Measurements from ENCODE around the gene PHLDB1. TPM values are rescaled to one million over a fixed set of nuclear protein-coding genes. Genes with fewer than 3 reads are reported as not detected.
"Not testable (repeated sequence)": the region's sequence is repeated elsewhere in the genome, so short reads cannot be mapped to it uniquely, and the experiment has no call there.

The PHLDB1 gene
- total RNA-seq, 1 experiment from 2014 or later, result 48.7 TPM

DNA sequence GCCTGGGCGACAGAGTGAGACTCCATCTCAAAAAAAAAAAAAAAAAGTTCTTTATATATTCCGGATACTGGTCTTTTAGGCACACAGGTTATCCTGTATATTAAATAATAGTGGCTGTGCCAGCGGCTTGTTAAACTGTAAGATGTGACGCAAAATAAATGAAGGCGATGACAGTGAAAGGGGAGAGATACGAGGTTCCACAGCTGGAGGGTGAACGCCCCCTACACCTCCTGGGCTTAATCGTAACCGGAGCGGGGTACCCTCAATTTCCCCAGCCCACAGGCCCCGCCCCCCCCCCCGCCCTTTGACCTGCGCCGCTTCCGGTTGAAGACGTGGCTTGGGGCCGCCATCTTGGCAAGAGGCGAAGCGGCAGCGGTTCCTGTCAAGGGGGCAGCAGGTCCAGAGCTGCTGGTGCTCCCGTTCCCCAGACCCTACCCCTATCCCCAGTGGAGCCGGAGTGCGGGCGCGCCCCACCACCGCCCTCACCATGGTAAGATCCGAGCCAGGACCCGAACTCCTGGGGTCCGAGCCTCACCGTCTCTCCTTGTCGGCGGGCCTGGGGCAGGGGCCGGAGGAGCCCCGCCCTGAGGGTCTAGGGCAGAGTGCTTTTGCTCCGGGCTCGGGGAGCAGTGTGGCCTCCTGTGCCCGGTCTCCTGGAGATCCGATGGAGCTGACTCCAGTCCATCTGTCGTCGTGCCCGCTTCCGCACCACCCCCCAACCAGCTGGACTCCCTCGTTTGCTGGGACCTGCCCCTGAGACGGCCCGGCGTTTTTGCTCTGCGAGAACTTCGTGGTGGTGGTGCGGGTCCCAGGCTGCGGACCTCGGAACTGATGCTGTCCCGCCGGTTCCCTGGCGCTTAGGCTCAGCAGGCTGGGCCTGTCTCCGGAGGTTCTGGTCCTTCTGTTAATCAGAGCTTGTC lies 35.1 kb upstream of the PHLDB1 start, which contains the start of gene ARCN1:
TSS of gene ARCN1 (plus strand) at position 349 of the 920 bp plus-strand sequence. CDS start at position 488, 139 bp downstream.
- DNase-seq (ENCODE audit: low spot score), result peak; percentile 89
- Histone ChIP-seq H3K9me3 (ENCODE audit: low read depth, low read length, poor library complexity, severe bottlenecking) (no peaks in the 10 kb centered on the region), H3K4me1 (ENCODE audit: insufficient read depth, low read length, poor library complexity, severe bottlenecking) (peaks cover 28% of the 10 kb centered on the region), H3K27me3 (replicated peaks; ENCODE audit: insufficient read depth, low read depth, low read length, poor library complexity) (no peaks in the 10 kb centered on the region), H3K4me3 (ENCODE audit: low read depth, low read length, poor library complexity, severe bottlenecking) (peak within 1 kb of the TSS; percentile 100), H3K27ac (ENCODE audit: low read depth, low read length, poor library complexity, severe bottlenecking) (peak within 1 kb of the TSS; percentile 98), H3K36me3 (ENCODE audit: insufficient read depth, low read length, poor library complexity, severe bottlenecking) (no peaks in the 10 kb centered on the region)
- CTCF ChIA-PET, result no interaction called here
- no peak for TF ChIP-seq EZH2 (IDR thresholded peaks at IDR 0.05; ENCODE audit: borderline replicate concordance, low read depth, low read length, poor library complexity, severe bottlenecking)
- TF ChIP-seq, protein P1, sequence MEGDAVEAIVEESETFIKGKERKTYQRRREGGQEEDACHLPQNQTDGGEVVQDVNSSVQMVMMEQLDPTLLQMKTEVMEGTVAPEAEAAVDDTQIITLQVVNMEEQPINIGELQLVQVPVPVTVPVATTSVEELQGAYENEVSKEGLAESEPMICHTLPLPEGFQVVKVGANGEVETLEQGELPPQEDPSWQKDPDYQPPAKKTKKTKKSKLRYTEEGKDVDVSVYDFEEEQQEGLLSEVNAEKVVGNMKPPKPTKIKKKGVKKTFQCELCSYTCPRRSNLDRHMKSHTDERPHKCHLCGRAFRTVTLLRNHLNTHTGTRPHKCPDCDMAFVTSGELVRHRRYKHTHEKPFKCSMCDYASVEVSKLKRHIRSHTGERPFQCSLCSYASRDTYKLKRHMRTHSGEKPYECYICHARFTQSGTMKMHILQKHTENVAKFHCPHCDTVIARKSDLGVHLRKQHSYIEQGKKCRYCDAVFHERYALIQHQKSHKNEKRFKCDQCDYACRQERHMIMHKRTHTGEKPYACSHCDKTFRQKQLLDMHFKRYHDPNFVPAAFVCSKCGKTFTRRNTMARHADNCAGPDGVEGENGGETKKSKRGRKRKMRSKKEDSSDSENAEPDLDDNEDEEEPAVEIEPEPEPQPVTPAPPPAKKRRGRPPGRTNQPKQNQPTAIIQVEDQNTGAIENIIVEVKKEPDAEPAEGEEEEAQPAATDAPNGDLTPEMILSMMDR (conservative IDR thresholded peaks at IDR 0.05; ENCODE audit: low read depth, low read length), result no peak
- intact Hi-C loops (cut with micrococcal nuclease; ENCODE audit: unreplicated experiment), result no loop called here
- POLR2A ChIA-PET (ENCODE audit: low non-redundant PET), result interaction anchor here (0.7 kb wide), 1 partner anchor 45 kb away, joined by 10 read pairs; no protein-coding TSS in a partner anchor
- BruUV-seq (replicated peaks), result no TSS peak

DNA sequence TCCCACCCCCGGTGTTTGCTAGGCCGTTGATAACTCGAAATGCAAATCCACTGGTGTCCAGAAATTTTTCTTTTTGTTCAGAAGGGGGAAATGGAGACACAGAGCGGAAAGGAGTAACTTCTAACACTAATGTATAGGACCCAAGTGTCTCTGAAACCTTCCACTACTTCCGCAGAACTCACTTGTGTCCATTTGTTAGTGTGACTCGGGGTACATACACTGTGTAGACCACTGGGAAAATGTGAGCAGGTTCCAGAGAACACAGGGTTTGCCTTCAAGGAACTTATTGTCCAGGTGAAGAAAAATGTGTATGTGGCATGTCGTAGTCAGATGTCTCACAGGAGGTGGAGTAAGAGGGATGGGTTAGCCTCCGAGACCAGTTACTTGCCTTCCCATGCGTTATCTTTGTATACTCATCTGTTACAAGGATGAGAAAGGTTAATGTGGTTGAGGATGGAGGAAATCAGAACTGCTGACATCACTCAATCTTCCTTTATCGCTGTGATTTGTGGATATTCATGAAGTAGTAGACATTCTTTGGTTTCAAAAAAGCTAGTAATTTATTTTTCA lies 34.3 kb upstream of the PHLDB1 start:
- Histone ChIP-seq H3K4me3 (ENCODE audit: low read depth, low read length, poor library complexity, severe bottlenecking) (peak overlapping the region; percentile 100), H3K36me3 (ENCODE audit: insufficient read depth, low read length, poor library complexity, severe bottlenecking) (no peaks in the 10 kb centered on the region), H3K9me3 (ENCODE audit: low read depth, low read length, poor library complexity, severe bottlenecking) (no peaks in the 10 kb centered on the region), H3K4me1 (ENCODE audit: insufficient read depth, low read length, poor library complexity, severe bottlenecking) (peaks cover 28% of the 10 kb centered on the region), H3K27me3 (replicated peaks; ENCODE audit: insufficient read depth, low read depth, low read length, poor library complexity) (no peaks in the 10 kb centered on the region), H3K27ac (ENCODE audit: low read depth, low read length, poor library complexity, severe bottlenecking) (peak overlapping the region; percentile 98)
- intact Hi-C loops (cut with micrococcal nuclease; ENCODE audit: unreplicated experiment), result no loop called here
- peak; percentile 37 for DNase-seq (ENCODE audit: low spot score)
- CTCF ChIA-PET, result no interaction called here
- no peak for TF ChIP-seq EZH2 (IDR thresholded peaks at IDR 0.05; ENCODE audit: borderline replicate concordance, low read depth, low read length, poor library complexity, severe bottlenecking)
- TF ChIP-seq, protein P1 (conservative IDR thresholded peaks at IDR 0.05; ENCODE audit: low read depth, low read length), result no peak
- no TSS peak for BruUV-seq (replicated peaks)
- POLR2A ChIA-PET (ENCODE audit: low non-redundant PET), result no interaction called here

DNA sequence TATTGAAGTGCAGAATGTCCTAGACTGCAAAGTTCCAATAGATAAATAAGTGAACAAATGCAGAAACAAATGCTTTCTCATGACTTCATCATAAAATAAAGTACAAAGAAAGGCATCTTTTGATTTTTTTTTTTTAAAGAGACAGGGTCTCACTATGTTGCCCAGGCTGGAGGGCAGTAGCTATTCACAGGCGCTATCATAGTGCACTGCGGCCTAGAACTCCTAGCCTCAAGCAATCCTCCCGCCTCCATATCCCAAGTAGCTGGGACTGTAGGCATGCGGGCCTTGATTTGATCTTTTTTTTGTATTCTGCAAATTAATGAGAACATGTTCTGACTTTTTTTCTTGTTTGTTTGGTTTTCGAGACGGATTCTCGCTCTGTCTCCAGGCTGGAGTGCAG lies 32.8 kb upstream of the PHLDB1 start:
- Histone ChIP-seq H3K27me3 (replicated peaks; ENCODE audit: insufficient read depth, low read depth, low read length, poor library complexity) (no peaks in the 10 kb centered on the region), H3K36me3 (ENCODE audit: insufficient read depth, low read length, poor library complexity, severe bottlenecking) (no peaks in the 10 kb centered on the region), H3K27ac (ENCODE audit: low read depth, low read length, poor library complexity, severe bottlenecking) (no peak overlapping the region), H3K4me3 (ENCODE audit: low read depth, low read length, poor library complexity, severe bottlenecking) (no peak overlapping the region), H3K4me1 (ENCODE audit: insufficient read depth, low read length, poor library complexity, severe bottlenecking) (peaks cover 28% of the 10 kb centered on the region), H3K9me3 (ENCODE audit: low read depth, low read length, poor library complexity, severe bottlenecking) (no peaks in the 10 kb centered on the region)
- no peak for DNase-seq (ENCODE audit: low spot score)
- intact Hi-C loops (cut with micrococcal nuclease; ENCODE audit: unreplicated experiment), result no loop called here
- ChIA-PET CTCF (interaction anchor here (0.7 kb wide), 1 partner anchor 44 kb away, joined by 3 read pairs; no protein-coding TSS in a partner anchor), POLR2A (ENCODE audit: low non-redundant PET) (no interaction called here)
- TF ChIP-seq, protein P1 (conservative IDR thresholded peaks at IDR 0.05; ENCODE audit: low read depth, low read length), result no peak
- no peak for TF ChIP-seq EZH2 (IDR thresholded peaks at IDR 0.05; ENCODE audit: borderline replicate concordance, low read depth, low read length, poor library complexity, severe bottlenecking)
- no TSS peak for BruUV-seq (replicated peaks)

DNA sequence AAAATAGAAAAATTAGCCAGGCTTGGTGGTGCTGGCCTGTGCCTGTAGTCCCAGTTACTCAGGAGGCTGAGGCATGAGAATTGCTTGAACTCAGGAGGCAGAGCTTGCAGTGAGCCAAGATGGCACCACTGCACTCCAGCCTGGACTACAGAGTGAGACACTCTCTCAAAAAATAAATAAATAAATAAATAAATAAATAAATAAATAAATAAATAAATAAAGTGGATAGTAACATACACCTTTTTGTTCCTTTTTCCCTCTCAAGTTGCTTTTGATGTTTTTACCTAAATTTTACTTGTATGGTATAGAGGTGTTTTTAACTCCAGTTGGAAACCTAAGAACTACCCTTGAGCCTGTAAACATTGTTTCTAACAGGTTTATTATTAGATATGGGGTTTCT lies 29.4 kb upstream of the PHLDB1 start:
- POLR2A ChIA-PET (ENCODE audit: low non-redundant PET), result not testable (repeated sequence)

More for the DNA sequence above, 29.4 kb upstream of the PHLDB1 start:
- Histone ChIP-seq H3K36me3 (ENCODE audit: insufficient read depth, low read length, poor library complexity, severe bottlenecking) (peaks cover 21% of the 10 kb centered on the region), H3K4me1 (ENCODE audit: insufficient read depth, low read length, poor library complexity, severe bottlenecking) (peaks cover 23% of the 10 kb centered on the region)
- DNase-seq (ENCODE audit: low spot score); H3K9me3 ChIP-seq (ENCODE audit: low read depth, low read length, poor library complexity, severe bottlenecking); CTCF ChIA-PET; H3K27me3 ChIP-seq (replicated peaks; ENCODE audit: insufficient read depth, low read depth, low read length, poor library complexity); H3K27ac ChIP-seq (ENCODE audit: low read depth, low read length, poor library complexity, severe bottlenecking); intact Hi-C loops (cut with micrococcal nuclease; ENCODE audit: unreplicated experiment); BruUV-seq (replicated peaks); H3K4me3 ChIP-seq (ENCODE audit: low read depth, low read length, poor library complexity, severe bottlenecking): not testable (repeated sequence)

All from A673 (cell line).